ENCODE results near the gene RPL39L. TPM values are rescaled to one million over a fixed set of nuclear protein-coding genes. Genes with fewer than 3 reads are reported as not detected.

RPL39L gene
- total and polyA plus RNA-seq, 10 of the 15 experiments (the other 5 are each of a cell fraction or from before 2014, with no cell fraction given), result 12.5 to 67.8 (median 31.3) TPM

DNA sequence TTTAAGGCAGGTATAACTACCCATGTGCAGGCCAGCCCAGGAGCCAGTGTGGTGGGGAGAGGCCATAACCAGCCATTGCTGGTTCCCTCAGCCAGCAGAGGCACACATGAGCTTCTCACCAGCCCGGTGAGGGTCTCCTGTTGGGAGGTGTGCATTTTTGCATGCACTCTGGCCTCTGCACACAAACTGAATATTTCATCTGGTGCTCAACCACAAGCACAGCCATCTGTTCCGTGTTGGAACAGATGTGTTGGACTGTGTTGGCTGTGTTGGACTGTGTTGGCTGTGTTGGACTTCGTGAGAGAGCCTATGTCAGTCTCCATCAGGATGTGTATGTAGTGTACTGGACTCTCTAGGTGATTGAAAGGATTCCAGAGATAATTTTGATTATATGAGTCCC, 67.2 kb downstream of the RPL39L start:
- H3K36me3 ChIP-seq (ENCODE audit: control insufficient read depth in 2 of 2, insufficient read depth in 2 of 2, low read length in 1 of 2), result peaks cover 34 to 53% of the 10 kb centered on the region in 2 experiments
- no TSS peak for BruUV-seq (replicated peaks)
- H3K9me3 ChIP-seq (replicated peaks; ENCODE audit: control insufficient read depth, insufficient read depth, low read length), result no peaks in the 10 kb centered on the region; the same call in 2 of the 3 replicates
- H4K20me1 ChIP-seq (ENCODE audit: control insufficient read depth, insufficient read depth), result 0 out of 2 replicates have a peak, but pooled peaks cover 3% of the 10 kb centered on the region
- no peak overlapping the region for H2AFZ ChIP-seq (ENCODE audit: control insufficient read depth, low read depth, low read length)
- ATAC-seq (0 out of 3 replicates have a peak, but pooled peaks have one; percentile 13), FAIRE-seq (no peak), DNase-seq (ENCODE audit: low read depth, low spot score) (no peak)
- SMC1A ChIA-PET (ENCODE audit: uncharacterized antibody, unreplicated experiment), result interaction anchor here (1.2 to 1.4 kb wide), 2 partner anchors 39 to 45 kb away, joined by 3 to 4 read pairs; no protein-coding TSS in a partner anchor
- RAD21 ChIA-PET (ENCODE audit: unreplicated experiment), result no interaction called here
- in situ Hi-C loops (cut with MboI) (no loop called here), intact Hi-C loops (cut with micrococcal nuclease; ENCODE audit: unreplicated experiment) (no loop called here)
- H3K27me3 ChIP-seq (replicated peaks in 1 of 2; ENCODE audit: control insufficient read depth in 2 of 2, insufficient read depth in 2 of 2, low read length in 1 of 2), result no peaks in the 10 kb centered on the region
- H3K4me2 ChIP-seq (ENCODE audit: control insufficient read depth, insufficient read depth), result no peak overlapping the region
- no peak overlapping the region for H3K9ac ChIP-seq (ENCODE audit: control insufficient read depth, insufficient read depth, low read length)
- TF ChIP-seq RUNX3 (IDR thresholded peaks at IDR 0.05; ENCODE audit: low read length) (peak; percentile 30; the same call in 1 of the 2 replicates), POLR2AphosphoS5 (IDR thresholded peaks at IDR 0.05; ENCODE audit: low read length) (0 out of 2 replicates have a peak, but pooled peaks have one; percentile 53), POLR2A (IDR thresholded peaks at IDR 0.05; ENCODE audit: low read depth, low read length) (0 out of 2 replicates have a peak, but pooled peaks have one; percentile 29), RCOR1 (conservative IDR thresholded peaks at IDR 0.05; ENCODE audit: low read depth, low read length) (no peak)
- no peak overlapping the region for H3K4me3 ChIP-seq
- POLR2A ChIA-PET, result no interaction called here
- H3K27ac ChIP-seq (ENCODE audit: control insufficient read depth, insufficient read depth), result no peak overlapping the region
- no peaks in the 10 kb centered on the region for H3K4me1 ChIP-seq (ENCODE audit: control insufficient read depth, insufficient read depth, low read length)
- H3K79me2 ChIP-seq (ENCODE audit: control insufficient read depth, insufficient read depth, low read length), result peaks cover 7% of the 10 kb centered on the region
- CTCF ChIA-PET, result no interaction called here
- whole genome bisulfite sequencing (ENCODE audit: insufficient coverage, insufficient replicate concordance, low lambda C conversion rate, missing lambda C conversion rate), result 2% methylated on average over 3 of the region's 3 CpGs

Other genes with a start within 250 kb of the RPL39L start
- 139 and 147 TPM in 2 replicates for gene ST6GAL1, start 209.0 kb downstream of the RPL39L start, total RNA-seq (2014; rRNA removed)
- 158 and 169 TPM in 2 replicates for gene ST6GAL1, start 209.0 kb downstream of the RPL39L start, total RNA-seq (2014; rRNA removed; fragmentation: Illumina TruSeq; extraction: Trizol)
- 207 and 220 TPM in 2 replicates for gene ST6GAL1, start 209.0 kb downstream of the RPL39L start, total RNA-seq (2021)
- gene ST6GAL1, start 209.0 kb downstream of the RPL39L start, polyA plus RNA-seq (2011; rRNA removed), result 190 and 214 TPM in 2 replicates
- gene ST6GAL1, start 209.0 kb downstream of the RPL39L start, polyA plus RNA-seq (2014; fragmentation: Illumina TruSeq; extraction: Trizol), result 248 and 268 TPM in 2 replicates
- 10 to 100 TPM; 74.2 to 75.0 TPM for gene ST6GAL1, start 209.0 kb downstream of the RPL39L start, polyA plus RNA-seq (2014; fragmentation: Nextera tagmentation; extraction: Ambion mirVana)
- gene ST6GAL1, start 209.0 kb downstream of the RPL39L start, polyA plus RNA-seq (2014; rRNA removed), result 163 and 174 TPM in 2 replicates
- 100 to 1,000 TPM; 133 to 135 TPM for gene ST6GAL1, start 209.0 kb downstream of the RPL39L start, polyA plus RNA-seq (2016; fragmentation: Nextera tagmentation; extraction: Ambion mirVana)
- not detected in 2 replicates for gene RTP1, start 58.0 kb upstream of the RPL39L start, total RNA-seq (2014; rRNA removed)
- not detected in 2 replicates for gene RTP1, start 58.0 kb upstream of the RPL39L start, total RNA-seq (2014; rRNA removed; fragmentation: Illumina TruSeq; extraction: Trizol)
- not detected in 2 replicates for gene RTP1, start 58.0 kb upstream of the RPL39L start, total RNA-seq (2021)
- gene RTP1, start 58.0 kb upstream of the RPL39L start, polyA plus RNA-seq (2011; rRNA removed), result not detected in 2 replicates
- gene RTP1, start 58.0 kb upstream of the RPL39L start, polyA plus RNA-seq (2014; fragmentation: Illumina TruSeq; extraction: Trizol), result not detected in 2 replicates
- gene RTP1, start 58.0 kb upstream of the RPL39L start, polyA plus RNA-seq (2014; fragmentation: Nextera tagmentation; extraction: Ambion mirVana), result not detected
- not detected in 2 replicates for gene RTP1, start 58.0 kb upstream of the RPL39L start, polyA plus RNA-seq (2014; rRNA removed)
- not detected for gene RTP1, start 58.0 kb upstream of the RPL39L start, polyA plus RNA-seq (2016; fragmentation: Nextera tagmentation; extraction: Ambion mirVana)
- not detected in 2 replicates for gene MASP1, start 152.2 kb upstream of the RPL39L start, total RNA-seq (2014; rRNA removed)
- gene MASP1, start 152.2 kb upstream of the RPL39L start, total RNA-seq (2014; rRNA removed; fragmentation: Illumina TruSeq; extraction: Trizol), result not detected in 2 replicates
- 0.05 TPM in 1 of 2 replicates, not detected in the other for gene MASP1, start 152.2 kb upstream of the RPL39L start, total RNA-seq (2021)
- gene MASP1, start 152.2 kb upstream of the RPL39L start, polyA plus RNA-seq (2011; rRNA removed), result not detected in 2 replicates
- not detected in 2 replicates for gene MASP1, start 152.2 kb upstream of the RPL39L start, polyA plus RNA-seq (2014; fragmentation: Illumina TruSeq; extraction: Trizol)
- gene MASP1, start 152.2 kb upstream of the RPL39L start, polyA plus RNA-seq (2014; fragmentation: Nextera tagmentation; extraction: Ambion mirVana), result not detected
- not detected in 2 replicates for gene MASP1, start 152.2 kb upstream of the RPL39L start, polyA plus RNA-seq (2014; rRNA removed)
- gene MASP1, start 152.2 kb upstream of the RPL39L start, polyA plus RNA-seq (2016; fragmentation: Nextera tagmentation; extraction: Ambion mirVana), result not detected
- gene RTP4, start 228.9 kb upstream of the RPL39L start, total RNA-seq (2014; rRNA removed), result 3.8 and 4.6 TPM in 2 replicates
- gene RTP4, start 228.9 kb upstream of the RPL39L start, total RNA-seq (2014; rRNA removed; fragmentation: Illumina TruSeq; extraction: Trizol), result 4.3 and 4.9 TPM in 2 replicates
- 2.8 and 3.4 TPM in 2 replicates for gene RTP4, start 228.9 kb upstream of the RPL39L start, total RNA-seq (2021)
- 4.3 and 5.1 TPM in 2 replicates for gene RTP4, start 228.9 kb upstream of the RPL39L start, polyA plus RNA-seq (2011; rRNA removed)
- gene RTP4, start 228.9 kb upstream of the RPL39L start, polyA plus RNA-seq (2014; fragmentation: Illumina TruSeq; extraction: Trizol), result 4.0 and 4.1 TPM in 2 replicates
- 1 to 10 TPM; 5.5 to 6.5 TPM for gene RTP4, start 228.9 kb upstream of the RPL39L start, polyA plus RNA-seq (2014; fragmentation: Nextera tagmentation; extraction: Ambion mirVana)
- gene RTP4, start 228.9 kb upstream of the RPL39L start, polyA plus RNA-seq (2014; rRNA removed), result 2.3 and 2.4 TPM in 2 replicates
- 1 to 10 TPM; 2.2 to 3.9 TPM for gene RTP4, start 228.9 kb upstream of the RPL39L start, polyA plus RNA-seq (2016; fragmentation: Nextera tagmentation; extraction: Ambion mirVana)

All from GM12878 (cell line).